Measurements from ENCODE around the gene OPCML.

The OPCML gene

DNA sequence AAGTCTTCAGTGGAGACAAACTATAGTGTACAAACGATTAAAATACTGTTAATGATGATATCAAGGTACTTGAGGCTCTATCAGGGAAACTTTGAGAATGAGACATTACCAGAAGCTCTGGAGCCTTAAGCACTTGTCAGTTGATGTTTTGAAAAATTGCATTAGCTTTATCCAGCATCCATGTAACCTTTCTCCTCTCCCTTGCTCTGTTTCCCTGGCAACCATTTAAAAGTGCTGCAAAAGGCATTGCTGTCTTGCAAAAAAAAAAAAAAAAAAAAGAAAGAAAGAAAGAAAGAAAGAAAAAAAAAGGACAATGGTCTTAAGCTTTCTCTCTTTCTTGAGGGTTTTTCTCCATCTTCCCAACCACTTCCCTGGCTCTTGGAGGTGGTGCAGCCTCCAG, 787.0 kb downstream of the OPCML start:
- Histone ChIP-seq H3K27me3 (replicated peaks; ENCODE audit: insufficient read depth, low read length) (no peaks in the 10 kb centered on the region), H3F3A (ENCODE audit: insufficient read depth, low read length) (no peaks in the 10 kb centered on the region), H3K36me3 (replicated peaks; ENCODE audit: insufficient read depth, low read length) (no peaks in the 10 kb centered on the region), H2AFZ (ENCODE audit: low read length) (no peak overlapping the region), H3K4me1 (ENCODE audit: low read length) (no peaks in the 10 kb centered on the region), H3K4me2 (ENCODE audit: low read depth, low read length) (no peak overlapping the region), H4K20me1 (ENCODE audit: insufficient read depth, low read length) (no peaks in the 10 kb centered on the region), H3K4me3 (ENCODE audit: low read length) (no peak overlapping the region), H3K79me2 (ENCODE audit: low read length) (no peaks in the 10 kb centered on the region), H3K9me3 (replicated peaks; ENCODE audit: insufficient read depth, low read length) (no peaks in the 10 kb centered on the region), H3K9me2 (replicated peaks; ENCODE audit: insufficient read depth, low read length) (no peaks in the 10 kb centered on the region), H3K27ac (ENCODE audit: low read length) (no peak overlapping the region), H3K9ac (ENCODE audit: low read length) (no peak overlapping the region)
- TF ChIP-seq, protein P1, sequence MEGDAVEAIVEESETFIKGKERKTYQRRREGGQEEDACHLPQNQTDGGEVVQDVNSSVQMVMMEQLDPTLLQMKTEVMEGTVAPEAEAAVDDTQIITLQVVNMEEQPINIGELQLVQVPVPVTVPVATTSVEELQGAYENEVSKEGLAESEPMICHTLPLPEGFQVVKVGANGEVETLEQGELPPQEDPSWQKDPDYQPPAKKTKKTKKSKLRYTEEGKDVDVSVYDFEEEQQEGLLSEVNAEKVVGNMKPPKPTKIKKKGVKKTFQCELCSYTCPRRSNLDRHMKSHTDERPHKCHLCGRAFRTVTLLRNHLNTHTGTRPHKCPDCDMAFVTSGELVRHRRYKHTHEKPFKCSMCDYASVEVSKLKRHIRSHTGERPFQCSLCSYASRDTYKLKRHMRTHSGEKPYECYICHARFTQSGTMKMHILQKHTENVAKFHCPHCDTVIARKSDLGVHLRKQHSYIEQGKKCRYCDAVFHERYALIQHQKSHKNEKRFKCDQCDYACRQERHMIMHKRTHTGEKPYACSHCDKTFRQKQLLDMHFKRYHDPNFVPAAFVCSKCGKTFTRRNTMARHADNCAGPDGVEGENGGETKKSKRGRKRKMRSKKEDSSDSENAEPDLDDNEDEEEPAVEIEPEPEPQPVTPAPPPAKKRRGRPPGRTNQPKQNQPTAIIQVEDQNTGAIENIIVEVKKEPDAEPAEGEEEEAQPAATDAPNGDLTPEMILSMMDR (IDR thresholded peaks at IDR 0.05; ENCODE audit: low read length): no peak
- TF ChIP-seq EZH2phosphoT487 (IDR thresholded peaks at IDR 0.05; ENCODE audit: low read length) (no peak), EZH2 (optimal IDR thresholded peaks at IDR 0.05; ENCODE audit: low read depth, low read length) (no peak)
- no peak for DNase-seq

DNA sequence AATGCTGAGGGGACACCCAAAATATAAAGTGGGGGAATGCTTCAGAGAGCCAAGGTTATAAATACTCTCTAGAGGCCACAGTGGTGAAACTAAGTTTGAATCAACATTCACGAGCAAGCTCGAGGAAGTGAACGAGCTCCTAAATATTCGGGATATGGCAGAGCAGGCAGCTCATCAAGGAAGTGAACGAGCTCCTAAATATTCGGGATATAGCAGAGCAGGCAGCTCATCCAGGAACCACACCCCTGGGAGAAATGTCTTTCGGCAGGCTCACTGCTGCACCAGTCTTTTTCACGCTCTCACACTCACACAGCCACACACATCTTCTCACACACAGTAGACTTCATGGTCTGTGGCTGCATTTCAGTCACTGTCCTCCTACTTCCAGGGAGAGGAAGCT, 787.5 kb downstream of the OPCML start:
- no peak overlapping the region for H3K9ac ChIP-seq (ENCODE audit: low read length)
- no peak overlapping the region for H3K27ac ChIP-seq (ENCODE audit: low read length)
- H3F3A ChIP-seq (ENCODE audit: insufficient read depth, low read length): no peaks in the 10 kb centered on the region
- H3K27me3 ChIP-seq (replicated peaks; ENCODE audit: insufficient read depth, low read length): no peaks in the 10 kb centered on the region
- no peaks in the 10 kb centered on the region for H4K20me1 ChIP-seq (ENCODE audit: insufficient read depth, low read length)
- H3K9me2 ChIP-seq (replicated peaks; ENCODE audit: insufficient read depth, low read length): no peaks in the 10 kb centered on the region
- no peak overlapping the region for H2AFZ ChIP-seq (ENCODE audit: low read length)
- H3K4me3 ChIP-seq (ENCODE audit: low read length): no peak overlapping the region
- no peaks in the 10 kb centered on the region for H3K9me3 ChIP-seq (replicated peaks; ENCODE audit: insufficient read depth, low read length)
- H3K4me1 ChIP-seq (ENCODE audit: low read length): no peaks in the 10 kb centered on the region
- no peaks in the 10 kb centered on the region for H3K79me2 ChIP-seq (ENCODE audit: low read length)
- H3K36me3 ChIP-seq (replicated peaks; ENCODE audit: insufficient read depth, low read length): no peaks in the 10 kb centered on the region
- TF ChIP-seq, protein P1 (IDR thresholded peaks at IDR 0.05; ENCODE audit: low read length): no peak
- no peak for TF ChIP-seq EZH2 (optimal IDR thresholded peaks at IDR 0.05; ENCODE audit: low read depth, low read length)
- no peak for TF ChIP-seq EZH2phosphoT487 (IDR thresholded peaks at IDR 0.05; ENCODE audit: low read length)
- no peak for DNase-seq
- H3K4me2 ChIP-seq (ENCODE audit: low read depth, low read length): no peak overlapping the region

DNA sequence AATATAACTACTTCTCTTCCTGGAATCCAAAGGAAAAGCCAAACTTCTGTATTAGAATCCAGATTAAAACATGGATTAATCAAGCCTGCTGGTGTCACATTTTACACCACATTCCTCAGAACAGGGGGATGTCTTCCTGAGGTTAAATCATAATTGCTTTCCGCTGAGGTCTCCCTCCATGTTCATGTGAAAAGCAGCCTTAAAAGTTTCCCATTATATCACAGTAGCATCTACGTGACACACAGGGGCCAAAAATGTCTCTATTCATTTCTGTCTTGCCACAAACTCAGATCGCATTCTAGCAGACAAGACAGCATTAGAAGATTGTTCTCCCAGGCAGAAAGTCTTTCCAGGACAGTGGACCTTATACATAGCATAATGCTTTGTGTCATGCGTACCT, 788.7 kb downstream of the OPCML start:
- H3K4me1 ChIP-seq (ENCODE audit: low read length): no peaks in the 10 kb centered on the region
- TF ChIP-seq EZH2phosphoT487 (IDR thresholded peaks at IDR 0.05; ENCODE audit: low read length): no peak
- TF ChIP-seq EZH2 (optimal IDR thresholded peaks at IDR 0.05; ENCODE audit: low read depth, low read length): no peak
- TF ChIP-seq, protein P1 (IDR thresholded peaks at IDR 0.05; ENCODE audit: low read length): no peak

More for the DNA sequence above, 788.7 kb downstream of the OPCML start:
- Histone ChIP-seq H3K27me3 (replicated peaks; ENCODE audit: insufficient read depth, low read length) (no peaks in the 10 kb centered on the region), H3K4me2 (ENCODE audit: low read depth, low read length) (no peak overlapping the region), H3F3A (ENCODE audit: insufficient read depth, low read length) (no peaks in the 10 kb centered on the region), H2AFZ (ENCODE audit: low read length) (no peak overlapping the region), H4K20me1 (ENCODE audit: insufficient read depth, low read length) (no peaks in the 10 kb centered on the region), H3K4me3 (ENCODE audit: low read length) (no peak overlapping the region), H3K9me3 (replicated peaks; ENCODE audit: insufficient read depth, low read length) (no peaks in the 10 kb centered on the region), H3K36me3 (replicated peaks; ENCODE audit: insufficient read depth, low read length) (no peaks in the 10 kb centered on the region), H3K79me2 (ENCODE audit: low read length) (no peaks in the 10 kb centered on the region), H3K9ac (ENCODE audit: low read length) (no peak overlapping the region), H3K27ac (ENCODE audit: low read length) (no peak overlapping the region), H3K9me2 (replicated peaks; ENCODE audit: insufficient read depth, low read length) (no peaks in the 10 kb centered on the region)
- no peak for DNase-seq
